Left lung (tissue), 10 donors: Measurements from ENCODE around the gene PAK2. TPM values are rescaled to one million over a fixed set of nuclear protein-coding genes. Genes with fewer than 3 reads are reported as not detected.

ENCODE experiments used
- ATAC-seq: fragments of 200-7000 bp; cut with Tn5 transposase; one replicate; pipeline ENCODE4 v1.9.1; 2020; ENCODE audit warnings: moderate library complexity
- DNase-seq, 4 donors: peaks; one replicate each; pipeline ENCODE4 v3.0.0-alpha.2; 2013 to 2020
- H3K27ac ChIP-seq, 2 donors: fragments of 200-600 bp; sonication (generic) in 1 of 2; one replicate each; pipeline versions ENCODE4 v1.5.0 to v1.8.0; 2020 to 2021
- H3K27me3 ChIP-seq, 2 donors: fragments of 200-600 bp; sonication (generic) in 1 of 2; one replicate each; pipeline versions ENCODE4 v1.5.0 to v1.8.0; 2020 to 2021
- H3K36me3 ChIP-seq, 2 donors: fragments of 200-600 bp; sonication (generic) in 1 of 2; one replicate each; pipeline versions ENCODE4 v1.5.0 to v1.8.0; 2020 to 2021
- H3K4me1 ChIP-seq, 2 donors: fragments of 200-600 bp; one replicate each; pipeline ENCODE4 v1.8.0; 2021
- H3K4me3 ChIP-seq, 2 donors: fragments of 200-600 bp; sonication (generic) in 1 of 2; one replicate each; pipeline versions ENCODE4 v1.5.0 to v1.8.0; 2020 to 2021; ENCODE audit warnings: mild to moderate bottlenecking in 1 of 2
- H3K9me3 ChIP-seq, 2 donors: fragments of 200-600 bp; sonication (generic) in 1 of 2; one replicate each; pipeline versions ENCODE4 v1.5.0 to v1.8.0; 2020 to 2021
- CTCF ChIP-seq, 2 donors: fragments of 200-600 bp; sonication (generic) in 1 of 2; IDR thresholded peaks; one replicate each; pipeline versions ENCODE4 v1.5.0 to v1.8.0; 2021; ENCODE audit warnings: antibody characterized with exemption in 2 of 2
- intact Hi-C, 2 donors: fragments of 100-400 bp; cut with DNase I; formaldehyde crosslinking; loops; one replicate each; pipeline versions ENCODE4 v1.11.2 to v1.14.2; 2022
- polyA plus RNA-seq, 6 donors: library from polyadenylated mRNA; unstranded; fragments of 120-200 nt; gene quantifications; one replicate each; pipeline ENCODE4 v1.2.1, GENCODE V29; 2013; ENCODE audit not compliant: insufficient read length in 6 of 6
- total RNA-seq, 2 donors: library from RNA; stranded (reverse); fragmentation: NEBNext Ultra II Directional; extraction: Animal tissue kit (Norgen Biotek cat#: 25700); gene quantifications; one replicate each; pipeline ENCODE4 v1.2.1, GENCODE V29; 2021
- donor health status: DM: no; HTN: yes; CAD: no.
- donor health status: DM: no; HTN: no; CAD: no.

PAK2 gene
- total and polyA plus RNA-seq, 8 donors: 62.8 to 87.1 (median 76.9) TPM

DNA sequence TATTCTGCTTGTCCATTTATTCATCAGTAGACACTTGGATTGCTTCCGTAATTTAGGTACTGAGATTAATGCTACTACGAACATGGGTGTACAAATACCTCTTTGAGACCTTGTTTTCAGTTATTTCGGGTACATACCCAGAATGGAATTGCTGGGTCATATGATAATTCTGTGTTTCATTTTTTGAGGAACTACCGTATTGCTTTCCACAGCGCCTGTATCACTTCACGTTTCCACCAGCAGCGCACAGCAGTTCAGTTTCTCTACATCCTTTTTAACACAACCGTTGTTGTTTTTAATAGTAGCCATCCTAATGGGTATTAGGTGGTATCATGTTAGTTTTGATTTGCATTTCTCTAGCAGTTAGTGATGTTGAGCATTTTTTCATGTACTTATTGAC, 9.5 kb downstream of the PAK2 start:
- no peak for TF ChIP-seq CTCF (IDR thresholded peaks at IDR 0.05)
- Histone ChIP-seq H3K4me1 (peaks cover 0 to 34% of the 10 kb centered on the region in 2 donors), H3K4me3 (no peak overlapping the region), H3K27me3 (no peaks in the 10 kb centered on the region), H3K9me3 (no peaks in the 10 kb centered on the region), H3K27ac (no peak overlapping the region), H3K36me3 (peaks cover 0 to 8% of the 10 kb centered on the region in 2 donors)
- no peak for DNase-seq
- peak; percentile 27 for ATAC-seq
- intact Hi-C loops: no loop called here

DNA sequence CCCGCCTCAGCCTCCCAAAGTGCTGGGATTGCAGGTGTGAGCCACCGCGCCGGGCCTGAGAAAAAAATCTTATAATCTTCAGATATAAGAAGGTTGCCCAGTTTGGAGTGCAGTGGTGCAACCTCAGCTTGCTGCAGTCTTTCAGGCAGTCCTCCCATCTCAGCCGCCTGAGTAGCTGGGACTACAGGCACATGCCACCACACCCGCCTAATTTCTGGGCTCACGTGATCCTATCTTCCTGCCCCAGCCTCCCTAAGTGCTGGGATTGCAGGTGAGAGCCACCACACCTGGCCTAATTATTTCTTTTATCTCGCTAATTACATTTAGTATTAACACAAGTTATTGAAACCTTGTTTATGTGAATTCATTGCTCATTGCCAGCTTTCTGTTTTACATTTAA, 13.5 kb downstream of the PAK2 start:
- peaks cover 0 to 18% of the 10 kb centered on the region in 2 donors for H3K9me3 ChIP-seq
- no peak for TF ChIP-seq CTCF (IDR thresholded peaks at IDR 0.05)
- ATAC-seq (no peak), DNase-seq (no peak)
- H3K27ac ChIP-seq: no peak overlapping the region
- no peaks in the 10 kb centered on the region for H3K27me3 ChIP-seq
- H3K4me1 ChIP-seq: peaks cover 0 to 45% of the 10 kb centered on the region in 2 donors
- intact Hi-C loops: no loop called here
- peaks cover 0 to 27% of the 10 kb centered on the region in 2 donors for H3K36me3 ChIP-seq
- H3K4me3 ChIP-seq: no peak overlapping the region

DNA sequence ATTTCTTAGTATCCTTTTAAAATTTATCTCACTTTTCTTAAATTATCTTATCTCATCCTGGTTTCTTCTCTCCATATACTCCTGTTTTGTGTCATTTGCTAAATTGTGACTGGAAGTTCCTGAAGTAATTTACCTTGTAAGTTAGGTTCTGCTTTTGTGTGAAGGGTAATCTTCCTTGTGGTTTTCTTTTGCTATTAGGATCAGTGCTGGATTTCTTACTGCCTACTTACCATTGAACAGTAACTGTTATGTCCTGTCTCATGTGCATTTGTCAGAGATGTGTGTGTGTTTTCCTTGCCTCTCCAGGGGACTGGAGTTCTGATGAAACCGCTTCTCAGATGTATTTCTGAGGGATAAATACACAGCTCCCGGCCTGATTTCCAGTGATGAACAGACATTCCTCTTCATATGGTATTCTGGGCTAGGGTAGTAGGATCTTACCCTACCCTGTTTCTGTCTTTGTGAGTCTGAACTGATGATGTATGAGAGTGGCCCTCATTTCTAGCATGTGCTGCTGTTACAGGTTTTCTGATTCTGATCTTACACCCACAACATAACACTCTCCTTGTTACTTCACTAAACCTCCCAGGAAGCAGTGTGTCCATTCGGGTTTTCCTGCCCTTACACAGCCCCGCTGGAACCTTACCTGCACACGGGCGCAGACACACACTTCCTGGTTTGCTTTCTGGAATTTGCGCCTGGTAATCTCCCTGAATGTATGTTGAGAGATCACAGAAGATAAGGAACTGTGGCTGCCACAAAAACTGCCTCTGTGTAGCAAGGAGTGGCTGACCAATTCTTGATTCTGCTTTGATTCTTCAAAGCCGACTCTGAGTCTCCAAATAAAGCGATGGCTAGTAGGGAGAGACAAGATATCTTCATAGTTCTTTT, 14.7 kb downstream of the PAK2 start:
- no peaks in the 10 kb centered on the region for H3K27me3 ChIP-seq
- peaks cover 0 to 27% of the 10 kb centered on the region in 2 donors for H3K36me3 ChIP-seq
- peaks cover 0 to 18% of the 10 kb centered on the region in 2 donors for H3K9me3 ChIP-seq
- H3K4me3 ChIP-seq: no peak overlapping the region
- intact Hi-C loops: no loop called here
- DNase-seq (peak in 1 of 4 donors; percentile 5), ATAC-seq (peak; percentile 50)
- peaks cover 0 to 35% of the 10 kb centered on the region in 2 donors for H3K4me1 ChIP-seq
- no peak for TF ChIP-seq CTCF (IDR thresholded peaks at IDR 0.05)
- peak overlapping the region in 1 of 2 donors; percentile 5 for H3K27ac ChIP-seq

GRCh38 chr3:196756732-196757131, 17.1 kb downstream of the PAK2 start:
- Histone ChIP-seq H3K27me3 (no peaks in the 10 kb centered on the region), H3K4me1 (peaks cover 0 to 32% of the 10 kb centered on the region in 2 donors), H3K4me3 (no peak overlapping the region), H3K27ac (no peak overlapping the region), H3K36me3 (peaks cover 0 to 19% of the 10 kb centered on the region in 2 donors), H3K9me3 (peaks cover 0 to 18% of the 10 kb centered on the region in 2 donors)
- intact Hi-C loops: no loop called here
- TF ChIP-seq CTCF (IDR thresholded peaks at IDR 0.05): no peak
- DNase-seq: no peak
- no peak for ATAC-seq
